GM18868 (cell line): ENCODE measurements around the gene BUD31.

Source experiments
- ATAC-seq: cut with Tn5 transposase; IDR thresholded peaks from one replicate; pipeline ENCODE4 v1.9.1; 2021; ENCODE audit warnings: mild to moderate bottlenecking, moderate library complexity; ENCODE audit not compliant: unreplicated experiment

BUD31 gene

GRCh38 chr7:99461221-99461620 lies 52.5 kb downstream of the BUD31 start:
- ATAC-seq, result no peak

- ATAC-seq, result no peak
These were observed 56.6 kb downstream of the BUD31 start for GRCh38 chr7:99465421-99465768.

- ATAC-seq, result no peak
These were observed 59.7 kb downstream of the BUD31 start for GRCh38 chr7:99468336-99468918.
